MCF 10A (cell line): Measurements from ENCODE around the gene TRIM9. TPM values are rescaled to one million over a fixed set of nuclear protein-coding genes. Genes with fewer than 3 reads are reported as not detected.

Experiments used
- BruUV-seq: library from RNA; stranded (reverse); fragments of 400-500 nt; replicated peaks from 2 replicates; lab custom pipeline; 2021; lab: Mats Ljungman, UMichigan
- CTCF ChIA-PET: fragments of 300-600 bp; sonication (Branson Sonifier 250); formaldehyde crosslinking; extraction: SDS; loops from one replicate; lab custom pipeline; 2021; ENCODE audit warnings: antibody characterized with exemption, inconsistent platforms; lab: Yijun Ruan, JAX
- POLR2A ChIA-PET: fragments of 300-600, 350-650 bp; sonication (Branson Sonifier 250); formaldehyde crosslinking; extraction: SDS; loops from one replicate; lab custom pipeline; 2020; ENCODE audit warnings: antibody characterized with exemption, inconsistent platforms; lab: Yijun Ruan, JAX
- DNase-seq: peaks from one replicate; pipeline ENCODE4 v3.0.0-alpha.2; 2018; ENCODE audit not compliant: unreplicated experiment
- H3K27ac Mint-ChIP-seq: one replicate; pipeline ENCODE4 v1.8.0; 2022; ENCODE audit warnings: mild to moderate bottlenecking, low read depth, mixed read lengths; ENCODE audit not compliant: unreplicated experiment
- H3K27me3 Mint-ChIP-seq: one replicate; pipeline ENCODE4 v1.8.0; 2022; ENCODE audit warnings: mixed read lengths; ENCODE audit not compliant: insufficient read depth, unreplicated experiment
- H3K36me3 Mint-ChIP-seq: one replicate; pipeline ENCODE4 v1.8.0; 2022; ENCODE audit warnings: mild to moderate bottlenecking, moderate library complexity, mixed read lengths; ENCODE audit not compliant: insufficient read depth, unreplicated experiment
- H3K4me1 Mint-ChIP-seq: one replicate; pipeline ENCODE4 v1.8.0; 2022; ENCODE audit warnings: mixed read lengths; ENCODE audit not compliant: insufficient read depth, unreplicated experiment
- H3K4me3 Mint-ChIP-seq: one replicate; pipeline ENCODE4 v1.8.0; 2022; ENCODE audit warnings: mild to moderate bottlenecking, moderate library complexity, mixed read lengths; ENCODE audit not compliant: unreplicated experiment
- H3K9me3 Mint-ChIP-seq: one replicate; pipeline ENCODE4 v1.8.0; 2022; ENCODE audit warnings: mixed read lengths; ENCODE audit not compliant: unreplicated experiment
- intact Hi-C: fragments of 100-400 bp; cut with micrococcal nuclease; formaldehyde crosslinking; loops from 2 replicates; pipeline ENCODE4 v1.14.1; 2022
- total RNA-seq: library from RNA; stranded (reverse); gene quantifications from 2 replicates; pipeline ENCODE4 v1.2.3, GENCODE V29; 2022
- TF ChIP-seq, protein P1 (sequence below): fragments of 200-600 bp; IDR thresholded peaks from one replicate; pipeline ENCODE4 v1.8.0; 2022; ENCODE audit warnings: antibody characterized with exemption, mild to moderate bottlenecking; ENCODE audit not compliant: unreplicated experiment

TRIM9 gene
- total RNA-seq, 1 experiment from 2014 or later: 0.19 TPM

DNA sequence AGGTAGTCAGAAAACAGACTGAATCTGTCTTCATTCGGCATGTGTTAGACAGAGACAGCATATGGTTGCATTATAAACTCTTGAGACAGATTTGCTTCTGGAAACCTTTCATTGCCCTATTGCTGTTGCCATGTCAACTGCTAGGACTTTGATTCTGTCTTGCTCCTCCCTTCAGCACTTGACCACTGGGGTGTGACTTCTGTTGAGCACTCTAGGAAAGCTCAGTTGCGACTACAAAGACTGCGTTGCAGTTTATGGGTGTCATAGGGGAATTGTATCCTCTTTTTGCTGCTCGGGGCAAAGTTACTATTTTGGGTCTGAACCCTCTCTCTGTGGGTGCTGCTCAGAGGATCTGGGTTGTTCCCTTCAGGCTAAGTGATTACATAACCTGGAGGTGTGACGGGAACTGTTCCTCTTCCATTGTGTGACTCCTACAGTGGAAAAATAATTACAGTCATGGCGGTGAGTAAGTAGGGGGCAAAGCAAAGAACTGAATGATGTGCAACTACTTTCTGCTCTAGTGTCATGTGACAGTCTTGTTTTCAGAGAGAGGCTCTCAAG, 44.3 kb upstream of the TRIM9 start:
- Mint-ChIP-seq H3K36me3 (no peaks in the 10 kb centered on the region), H3K27ac (no peak overlapping the region), H3K9me3 (peaks cover 4% of the 10 kb centered on the region), H3K4me1 (no peaks in the 10 kb centered on the region), H3K27me3 (peaks cover 6% of the 10 kb centered on the region), H3K4me3 (no peak overlapping the region)
- ChIA-PET CTCF (interaction anchor here (0.6 kb wide), 1 partner anchor 87 kb away, joined by 3 read pairs; no protein-coding TSS in a partner anchor), POLR2A (interaction anchor here (0.9 to 1.5 kb wide), 3 partner anchors 12 to 44 kb away, joined by 4 to 10 read pairs (median 4); partner anchors contain the start of gene TRIM9)
- intact Hi-C loops: no loop called here
- peak; percentile 86 for DNase-seq
- TF ChIP-seq, protein P1, sequence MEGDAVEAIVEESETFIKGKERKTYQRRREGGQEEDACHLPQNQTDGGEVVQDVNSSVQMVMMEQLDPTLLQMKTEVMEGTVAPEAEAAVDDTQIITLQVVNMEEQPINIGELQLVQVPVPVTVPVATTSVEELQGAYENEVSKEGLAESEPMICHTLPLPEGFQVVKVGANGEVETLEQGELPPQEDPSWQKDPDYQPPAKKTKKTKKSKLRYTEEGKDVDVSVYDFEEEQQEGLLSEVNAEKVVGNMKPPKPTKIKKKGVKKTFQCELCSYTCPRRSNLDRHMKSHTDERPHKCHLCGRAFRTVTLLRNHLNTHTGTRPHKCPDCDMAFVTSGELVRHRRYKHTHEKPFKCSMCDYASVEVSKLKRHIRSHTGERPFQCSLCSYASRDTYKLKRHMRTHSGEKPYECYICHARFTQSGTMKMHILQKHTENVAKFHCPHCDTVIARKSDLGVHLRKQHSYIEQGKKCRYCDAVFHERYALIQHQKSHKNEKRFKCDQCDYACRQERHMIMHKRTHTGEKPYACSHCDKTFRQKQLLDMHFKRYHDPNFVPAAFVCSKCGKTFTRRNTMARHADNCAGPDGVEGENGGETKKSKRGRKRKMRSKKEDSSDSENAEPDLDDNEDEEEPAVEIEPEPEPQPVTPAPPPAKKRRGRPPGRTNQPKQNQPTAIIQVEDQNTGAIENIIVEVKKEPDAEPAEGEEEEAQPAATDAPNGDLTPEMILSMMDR: no peak
- no TSS peak for BruUV-seq

DNA sequence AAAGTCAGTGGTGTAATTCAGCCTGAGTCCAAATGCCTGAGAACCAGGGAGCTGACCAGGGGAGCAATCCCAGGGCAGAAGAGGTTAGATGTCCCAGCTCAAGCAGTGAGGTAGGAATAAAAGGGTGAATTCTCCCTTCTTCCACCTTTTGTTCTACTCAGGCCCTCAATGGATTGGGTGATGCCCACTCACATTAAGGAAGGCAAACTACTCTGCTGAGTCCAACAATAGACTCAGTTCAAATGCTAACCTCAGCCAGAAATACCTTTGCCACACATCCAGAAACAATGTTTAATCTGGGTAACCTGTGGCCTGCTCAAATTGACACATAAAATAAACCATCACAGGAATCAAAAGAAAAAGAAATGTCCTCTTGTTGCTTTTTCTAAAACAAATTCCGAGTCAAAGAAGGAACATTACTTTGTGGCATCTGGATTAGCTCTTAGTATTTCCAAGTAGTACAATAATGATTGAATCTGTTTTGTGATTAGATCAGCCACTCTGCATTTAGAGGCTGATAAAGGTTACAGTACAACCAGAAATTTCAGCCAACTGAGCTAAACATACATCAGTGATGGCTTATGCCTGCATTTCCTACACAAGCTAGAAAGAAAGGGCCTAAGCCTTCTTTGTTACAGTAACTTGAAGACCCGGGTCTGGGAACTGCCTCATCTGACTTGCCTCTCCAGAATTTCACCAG, 43.6 kb upstream of the TRIM9 start:
- H3K27me3 Mint-ChIP-seq: peaks cover 13% of the 10 kb centered on the region
- H3K36me3 Mint-ChIP-seq: no peaks in the 10 kb centered on the region
- peaks cover 7% of the 10 kb centered on the region for H3K9me3 Mint-ChIP-seq
- intact Hi-C loops: no loop called here
- no peak overlapping the region for H3K4me3 Mint-ChIP-seq
- no peaks in the 10 kb centered on the region for H3K4me1 Mint-ChIP-seq
- no peak for DNase-seq
- TF ChIP-seq, protein P1: no peak
- CTCF ChIA-PET: no interaction called here
- no peak overlapping the region for H3K27ac Mint-ChIP-seq
- no TSS peak for BruUV-seq
- POLR2A ChIA-PET: interaction anchor here (0.9 to 1.5 kb wide), 3 partner anchors 11 to 43 kb away, joined by 4 to 10 read pairs (median 4); partner anchors contain the start of gene TRIM9

DNA sequence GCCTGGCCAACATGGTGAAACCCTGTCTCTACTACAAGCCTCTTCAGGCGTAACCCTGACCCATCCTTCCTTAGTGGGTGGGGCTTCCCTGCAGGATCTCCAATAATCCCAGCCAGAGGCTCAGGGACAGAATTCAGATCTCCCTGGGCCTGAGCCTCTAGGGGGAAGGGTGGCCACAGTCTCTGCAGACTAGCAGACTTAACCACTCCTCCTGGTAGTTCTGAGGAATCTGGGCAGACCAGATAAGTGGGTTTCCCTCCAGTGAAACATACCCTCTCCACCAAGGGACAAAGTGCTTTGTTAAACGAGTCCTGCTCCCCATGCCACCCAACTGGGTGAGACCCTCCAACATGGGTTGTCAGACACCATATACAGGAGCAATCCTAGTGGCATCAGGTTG, 36.6 kb upstream of the TRIM9 start:
- ChIA-PET CTCF (no interaction called here), POLR2A (no interaction called here)
- TF ChIP-seq, protein P1: no peak
- intact Hi-C loops: no loop called here
- peaks cover 22% of the 10 kb centered on the region for H3K27me3 Mint-ChIP-seq
- H3K4me1 Mint-ChIP-seq: no peaks in the 10 kb centered on the region
- peaks cover 14% of the 10 kb centered on the region for H3K9me3 Mint-ChIP-seq
- H3K27ac Mint-ChIP-seq: no peak overlapping the region
- no TSS peak for BruUV-seq
- H3K4me3 Mint-ChIP-seq: no peak overlapping the region
- H3K36me3 Mint-ChIP-seq: no peaks in the 10 kb centered on the region
- no peak for DNase-seq

DNA sequence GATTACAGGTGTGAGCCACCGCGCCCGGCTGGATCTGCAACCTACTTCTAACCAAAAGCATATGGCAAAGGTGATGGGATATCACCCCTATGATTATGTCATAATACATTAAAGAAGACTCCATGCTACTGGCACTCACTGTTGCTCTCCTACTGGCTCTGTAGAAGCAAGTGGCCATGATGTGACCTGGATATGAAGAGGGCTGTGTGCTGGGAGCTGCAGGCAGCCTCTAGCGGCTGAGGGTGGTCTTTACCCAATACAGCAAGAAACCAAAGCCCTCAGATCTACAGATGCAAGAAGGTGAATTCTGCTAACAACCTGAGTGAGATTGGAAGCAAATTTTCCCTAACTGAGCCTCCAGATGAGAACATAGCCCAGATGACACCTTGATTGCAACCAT, 34.2 kb upstream of the TRIM9 start:
- Mint-ChIP-seq H3K9me3 (peaks cover 13% of the 10 kb centered on the region), H3K4me1 (no peaks in the 10 kb centered on the region), H3K4me3 (no peak overlapping the region), H3K36me3 (no peaks in the 10 kb centered on the region), H3K27ac (no peak overlapping the region), H3K27me3 (peaks cover 15% of the 10 kb centered on the region)
- CTCF ChIA-PET: no interaction called here
- POLR2A ChIA-PET: no interaction called here
- TF ChIP-seq, protein P1: no peak
- intact Hi-C loops: no loop called here
- BruUV-seq: no TSS peak
- no peak for DNase-seq
